IPS-18c (cell line): ENCODE results near the gene OSBP2.

ENCODE experiments used
- H3K4me3 ChIP-seq: 2 replicates; pipeline ENCODE4 v1.7.0; 2013; ENCODE audit warnings: low read depth, mild to moderate bottlenecking, low read length, moderate library complexity; ENCODE audit not compliant: insufficient read depth
- H3K9me3 ChIP-seq: one replicate; pipeline ENCODE4 v1.6.1; 2013; ENCODE audit warnings: mild to moderate bottlenecking, low read length, moderate library complexity; ENCODE audit not compliant: control insufficient read depth, insufficient read depth

OSBP2 gene

GRCh38 chr22:30694640-30695350, at the start of gene OSBP2:
OSBP2 (plus strand) TSS chr22:30694874; CDS start chr22:30694910, 36 bp downstream.
- peak within 1 kb of the TSS; percentile 83 for H3K4me3 ChIP-seq

GRCh38 chr22:30646518-30647160, 48.0 kb upstream of the OSBP2 start:
- no peak overlapping the region for H3K4me3 ChIP-seq
- H3K9me3 ChIP-seq = peaks cover 4% of the 10 kb centered on the region

More at GRCh38 chr22:30694640-30695350, at the start of gene OSBP2:
- no peaks in the 10 kb centered on the region for H3K9me3 ChIP-seq

- peaks cover 4% of the 10 kb centered on the region for H3K9me3 ChIP-seq
- no peak overlapping the region for H3K4me3 ChIP-seq
Observed at GRCh38 chr22:30647536-30647935, 47.1 kb upstream of the OSBP2 start.

GRCh38 chr22:30648825-30649224, 45.8 kb upstream of the OSBP2 start:
- no peak overlapping the region for H3K4me3 ChIP-seq

GRCh38 chr22:30649430-30650007, 45.2 kb upstream of the OSBP2 start:
- no peak overlapping the region for H3K4me3 ChIP-seq
- H3K9me3 ChIP-seq = peaks cover 4% of the 10 kb centered on the region

More at GRCh38 chr22:30648825-30649224, 45.8 kb upstream of the OSBP2 start:
- peaks cover 4% of the 10 kb centered on the region for H3K9me3 ChIP-seq

- peaks cover 4% of the 10 kb centered on the region for H3K9me3 ChIP-seq
Observed at GRCh38 chr22:30650508-30651116, 44.1 kb upstream of the OSBP2 start.

GRCh38 chr22:30652852-30653251, 41.8 kb upstream of the OSBP2 start:
- peaks cover 4% of the 10 kb centered on the region for H3K9me3 ChIP-seq
- no peak overlapping the region for H3K4me3 ChIP-seq

More at GRCh38 chr22:30650508-30651116, 44.1 kb upstream of the OSBP2 start:
- no peak overlapping the region for H3K4me3 ChIP-seq

GRCh38 chr22:30654361-30654760, 40.3 kb upstream of the OSBP2 start:
- no peak overlapping the region for H3K4me3 ChIP-seq
- peaks cover 4% of the 10 kb centered on the region for H3K9me3 ChIP-seq

- no peak overlapping the region for H3K4me3 ChIP-seq
- no peaks in the 10 kb centered on the region for H3K9me3 ChIP-seq
Observed at GRCh38 chr22:30655532-30655931, 39.1 kb upstream of the OSBP2 start.

GRCh38 chr22:30662040-30662439, 32.6 kb upstream of the OSBP2 start:
- H3K4me3 ChIP-seq = no peak overlapping the region

GRCh38 chr22:30664798-30665197, 29.9 kb upstream of the OSBP2 start:
- H3K4me3 ChIP-seq = no peak overlapping the region

More at GRCh38 chr22:30662040-30662439, 32.6 kb upstream of the OSBP2 start:
- no peaks in the 10 kb centered on the region for H3K9me3 ChIP-seq

GRCh38 chr22:30665266-30665665, 29.4 kb upstream of the OSBP2 start:
- H3K9me3 ChIP-seq = no peaks in the 10 kb centered on the region
- no peak overlapping the region for H3K4me3 ChIP-seq

More at GRCh38 chr22:30664798-30665197, 29.9 kb upstream of the OSBP2 start:
- no peaks in the 10 kb centered on the region for H3K9me3 ChIP-seq

GRCh38 chr22:30665786-30666185, 28.9 kb upstream of the OSBP2 start:
- Histone ChIP-seq H3K4me3 (no peak overlapping the region), H3K9me3 (no peaks in the 10 kb centered on the region)

GRCh38 chr22:30667107-30667493, 27.6 kb upstream of the OSBP2 start:
- Histone ChIP-seq H3K4me3 (peak overlapping the region; percentile 89; the same call in 1 of the 2 replicates), H3K9me3 (no peaks in the 10 kb centered on the region)

- Histone ChIP-seq H3K4me3 (peak within 1 kb of the TSS; percentile 89), H3K9me3 (no peaks in the 10 kb centered on the region)
Observed at GRCh38 chr22:30667494-30668385, 26.9 kb upstream of the OSBP2 start, which contains the start of gene DUSP18. DUSP18 (minus strand) TSS chr22:30667875; CDS start chr22:30664003, 3,872 bp downstream.

GRCh38 chr22:30668386-30668710, 26.3 kb upstream of the OSBP2 start:
- Histone ChIP-seq H3K4me3 (peak overlapping the region; percentile 89), H3K9me3 (no peaks in the 10 kb centered on the region)

- Histone ChIP-seq H3K9me3 (no peaks in the 10 kb centered on the region), H3K4me3 (no peak overlapping the region)
Observed at GRCh38 chr22:30671071-30671470, 23.6 kb upstream of the OSBP2 start.
